Fibroblast of the aortic adventitia (primary cell): ENCODE measurements around the gene HS6ST1. TPM values are rescaled to one million over a fixed set of nuclear protein-coding genes. Genes with fewer than 3 reads are reported as not detected.

Source experiments
- DNase-seq: peaks from one replicate; pipeline ENCODE4 v3.0.0-alpha.2; 2010; ENCODE audit warnings: low read depth
- H3K4me3 ChIP-seq: 2 replicates; pipeline ENCODE4 v1.5.1; 2011; ENCODE audit warnings: low read depth, mild to moderate bottlenecking, control low read depth, low read length, moderate library complexity
- total RNA-seq: library from RNA; depleted of rRNA; stranded (reverse); fragments of >200 nt; gene quantifications from 2 replicates; pipeline ENCODE4 v1.2.3, GENCODE V29; 2012; ENCODE audit warnings: low replicate concordance
- TF ChIP-seq, protein P1 (sequence below): IDR thresholded peaks from 2 replicates; pipeline ENCODE4 v1.5.1; 2011; ENCODE audit warnings: mild to moderate bottlenecking, low read length, control low read depth, inconsistent platforms; ENCODE audit not compliant: insufficient read depth

The HS6ST1 gene
- total RNA-seq, 1 donor = 10.6 TPM

DNA sequence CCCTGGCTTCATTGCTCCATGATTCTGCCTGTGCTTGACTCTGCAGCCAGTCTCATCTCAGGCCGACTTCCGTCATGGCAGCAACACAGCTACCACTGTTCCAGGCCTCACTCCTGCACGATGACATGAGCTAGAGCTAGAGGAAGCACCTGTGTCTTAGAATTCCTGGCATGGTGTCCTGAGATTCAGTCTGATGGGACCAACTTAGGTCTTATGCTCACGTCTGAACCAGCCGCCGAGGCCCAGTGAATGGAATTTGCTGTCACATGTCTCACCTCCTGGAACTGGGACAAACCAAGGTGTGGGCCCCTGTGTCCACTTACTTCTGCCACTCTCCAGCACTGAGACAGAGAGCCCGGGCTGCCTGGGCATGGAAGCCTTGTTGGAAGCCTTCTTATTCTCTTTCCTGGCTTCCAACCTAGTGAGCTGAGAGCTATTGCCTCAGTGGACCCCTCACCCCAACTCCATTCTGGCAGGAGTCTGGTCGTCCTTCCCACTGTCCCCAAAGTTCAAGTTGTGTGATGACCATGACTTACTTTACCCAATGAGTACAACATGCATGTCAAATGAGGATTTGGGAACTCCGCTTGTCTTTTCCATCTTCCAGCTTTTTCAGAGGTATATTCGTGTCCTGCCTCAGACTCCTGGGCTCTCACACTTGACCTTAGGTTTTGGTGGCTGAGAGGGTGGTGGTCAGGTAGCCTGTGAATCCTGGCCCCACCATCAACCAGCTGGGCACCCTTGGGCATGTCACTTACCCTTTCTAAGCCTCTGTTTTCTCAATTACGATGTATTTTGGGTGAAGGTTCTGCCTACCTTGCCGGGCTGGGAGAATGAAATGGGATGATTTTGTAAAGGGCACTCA, 39.1 kb upstream of the HS6ST1 start:
- DNase-seq = no peak
- no peak overlapping the region for H3K4me3 ChIP-seq
- TF ChIP-seq, protein P1, sequence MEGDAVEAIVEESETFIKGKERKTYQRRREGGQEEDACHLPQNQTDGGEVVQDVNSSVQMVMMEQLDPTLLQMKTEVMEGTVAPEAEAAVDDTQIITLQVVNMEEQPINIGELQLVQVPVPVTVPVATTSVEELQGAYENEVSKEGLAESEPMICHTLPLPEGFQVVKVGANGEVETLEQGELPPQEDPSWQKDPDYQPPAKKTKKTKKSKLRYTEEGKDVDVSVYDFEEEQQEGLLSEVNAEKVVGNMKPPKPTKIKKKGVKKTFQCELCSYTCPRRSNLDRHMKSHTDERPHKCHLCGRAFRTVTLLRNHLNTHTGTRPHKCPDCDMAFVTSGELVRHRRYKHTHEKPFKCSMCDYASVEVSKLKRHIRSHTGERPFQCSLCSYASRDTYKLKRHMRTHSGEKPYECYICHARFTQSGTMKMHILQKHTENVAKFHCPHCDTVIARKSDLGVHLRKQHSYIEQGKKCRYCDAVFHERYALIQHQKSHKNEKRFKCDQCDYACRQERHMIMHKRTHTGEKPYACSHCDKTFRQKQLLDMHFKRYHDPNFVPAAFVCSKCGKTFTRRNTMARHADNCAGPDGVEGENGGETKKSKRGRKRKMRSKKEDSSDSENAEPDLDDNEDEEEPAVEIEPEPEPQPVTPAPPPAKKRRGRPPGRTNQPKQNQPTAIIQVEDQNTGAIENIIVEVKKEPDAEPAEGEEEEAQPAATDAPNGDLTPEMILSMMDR = no peak

DNA sequence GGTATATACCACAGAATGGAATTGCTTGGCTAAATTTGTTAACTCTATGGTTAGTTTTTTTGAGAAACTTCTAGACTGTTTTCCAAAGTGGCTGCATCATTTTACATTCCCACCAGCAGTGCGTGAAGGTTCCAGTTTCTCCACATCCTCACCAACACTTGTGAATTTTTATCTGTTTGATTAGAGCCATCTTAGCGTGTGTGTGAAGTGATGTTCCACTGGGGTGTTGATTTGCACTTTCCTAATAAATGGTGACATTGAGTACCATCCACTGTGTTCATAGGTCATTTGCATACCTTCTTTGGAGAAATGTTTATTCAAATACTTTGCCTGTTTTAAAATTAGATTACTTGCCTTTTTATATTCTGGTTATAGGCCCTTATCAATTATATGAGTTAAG, 37.5 kb upstream of the HS6ST1 start:
- TF ChIP-seq, protein P1 = no peak
- no peak for DNase-seq
- H3K4me3 ChIP-seq = no peak overlapping the region

DNA sequence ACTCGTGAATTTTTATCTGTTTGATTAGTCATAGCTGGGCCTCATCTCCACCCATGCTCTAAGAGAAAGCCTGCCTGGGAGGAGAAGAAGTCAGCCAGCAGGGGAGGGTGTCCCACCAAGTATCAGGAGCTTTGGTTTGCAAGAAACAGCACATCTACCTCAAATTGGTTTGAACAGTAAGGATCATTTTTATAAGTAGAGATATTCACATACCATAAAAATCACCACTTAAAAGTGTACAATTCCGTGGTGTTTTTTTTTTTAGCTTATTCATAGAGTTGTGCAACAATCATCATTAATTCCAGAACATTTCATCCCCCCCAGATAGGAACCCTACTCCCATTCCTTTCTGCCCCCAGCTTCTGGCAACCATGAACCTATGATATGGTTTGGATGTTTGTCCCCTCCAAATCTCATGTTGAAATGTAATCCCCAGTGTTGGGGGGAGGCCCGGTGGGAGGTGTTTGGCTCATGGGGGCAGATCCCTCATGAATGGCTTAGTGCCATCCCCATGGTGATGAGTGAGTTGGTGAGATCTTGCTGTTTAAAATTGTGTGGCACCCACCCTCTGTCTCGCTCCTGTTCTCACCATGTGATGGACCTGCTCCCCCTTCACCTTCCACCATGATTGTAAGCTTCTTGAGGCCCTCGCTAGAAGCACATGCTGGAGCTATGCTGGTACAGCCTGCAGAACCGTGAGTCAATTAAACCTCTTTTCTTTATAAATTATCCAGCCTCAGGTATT, 36.2 kb upstream of the HS6ST1 start:
- TF ChIP-seq, protein P1 = peak; percentile 53
- DNase-seq = peak; percentile 71
- no peak overlapping the region for H3K4me3 ChIP-seq

DNA sequence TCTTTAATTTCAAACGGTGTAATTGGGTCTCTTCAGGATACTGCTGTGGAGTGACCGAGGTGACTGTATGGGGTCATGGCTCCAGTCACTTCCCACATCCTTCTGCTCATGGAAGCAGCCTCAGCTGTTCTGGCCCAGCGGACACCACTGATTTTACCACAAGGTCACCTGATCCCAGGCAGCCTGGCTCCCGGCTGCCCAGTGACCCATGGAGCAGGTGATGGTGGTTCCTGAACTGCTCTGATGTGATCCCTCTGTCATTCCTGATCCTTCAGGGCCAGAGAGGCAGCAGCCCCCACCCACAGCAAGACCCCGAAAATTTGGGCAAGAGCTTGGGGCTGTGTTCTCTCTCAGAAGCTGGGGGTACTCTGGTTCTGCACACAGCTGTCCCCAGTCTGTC, 35.5 kb upstream of the HS6ST1 start:
- TF ChIP-seq, protein P1 = no peak
- no peak overlapping the region for H3K4me3 ChIP-seq
- no peak for DNase-seq

DNA sequence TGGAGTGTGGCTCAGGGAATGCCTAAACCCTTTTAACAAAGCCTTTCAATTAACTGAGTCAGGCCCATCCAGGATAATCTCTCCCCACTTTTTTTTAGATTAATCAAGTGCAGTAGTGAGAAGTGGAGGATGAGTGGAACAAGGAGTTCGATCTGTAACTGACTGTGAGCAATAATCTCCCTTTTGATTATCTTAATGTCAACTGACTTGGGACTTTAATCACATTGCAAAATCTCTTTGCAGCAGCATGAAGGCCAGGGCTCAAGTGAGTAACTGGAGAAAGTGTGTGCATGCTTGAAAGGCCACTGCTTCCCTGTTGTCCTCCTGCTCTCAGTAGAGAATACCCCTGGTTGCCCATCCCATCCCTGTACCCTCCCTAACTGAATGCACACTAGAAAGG, 32.1 kb upstream of the HS6ST1 start:
- TF ChIP-seq, protein P1 = no peak
- no peak overlapping the region for H3K4me3 ChIP-seq
- DNase-seq = no peak

DNA sequence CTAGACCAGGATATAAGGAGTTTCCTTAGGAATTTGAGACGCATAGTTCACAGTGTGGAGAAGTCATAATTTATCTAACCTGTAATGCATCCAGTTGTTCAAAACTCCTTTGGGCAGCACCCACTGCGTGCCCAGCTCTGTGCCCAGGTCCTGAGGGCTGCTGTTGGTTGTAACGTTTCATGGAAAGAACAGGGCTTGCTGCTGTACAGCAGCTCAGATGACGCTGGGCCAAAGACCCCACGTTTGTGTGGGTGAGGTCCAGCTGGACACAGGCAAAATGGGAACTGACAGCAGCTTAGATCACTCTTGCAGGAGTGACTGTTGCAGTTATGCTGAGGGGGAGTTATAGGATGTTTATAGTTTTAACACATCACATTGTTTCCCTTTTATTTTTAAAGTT, 30.0 kb upstream of the HS6ST1 start:
- no peak for DNase-seq
- no peak overlapping the region for H3K4me3 ChIP-seq
- TF ChIP-seq, protein P1 = no peak
